Activated B cell treated with CpG ODN at 0.5 μM for 24 hours (primary cell): ENCODE results near the gene EXOG. TPM values are rescaled to one million over a fixed set of nuclear protein-coding genes. Genes with fewer than 3 reads are reported as not detected.

ENCODE experiments used
- ATAC-seq: fragments of 200-7000 bp; cut with Tn5 transposase; one replicate; pipeline ENCODE4 v1.10.0; 2021; ENCODE audit warnings: low read depth, mild to moderate bottlenecking, moderate library complexity
- CTCF ChIA-PET: fragments of 350-600 bp; sonication (Branson Sonifier 250); formaldehyde crosslinking; loops from one replicate; lab custom pipeline; 2021; ENCODE audit warnings: antibody characterized with exemption; lab: Charles Lee
- POLR2A ChIA-PET: fragments of 350-600 bp; sonication (Branson Sonifier 250); formaldehyde crosslinking; loops from one replicate; lab custom pipeline; 2021; ENCODE audit warnings: antibody characterized with exemption; lab: Charles Lee
- DNase-seq: peaks from one replicate; pipeline ENCODE4 v3.0.0; 2022
- H3K27ac Mint-ChIP-seq: one replicate; pipeline ENCODE4 v1.8.0; 2020; ENCODE audit warnings: mixed read lengths
- H3K27me3 Mint-ChIP-seq: one replicate; pipeline ENCODE4 v1.8.0; 2021; ENCODE audit warnings: mixed read lengths
- H3K36me3 Mint-ChIP-seq: one replicate; pipeline ENCODE4 v1.8.0; 2021; ENCODE audit warnings: low read depth, mixed read lengths
- H3K4me1 Mint-ChIP-seq: one replicate; pipeline ENCODE4 v1.8.0; 2021; ENCODE audit warnings: mixed read lengths
- H3K4me3 Mint-ChIP-seq: one replicate; pipeline ENCODE4 v1.8.0; 2020; ENCODE audit warnings: mild to moderate bottlenecking, mixed read lengths
- H3K9me3 Mint-ChIP-seq: one replicate; pipeline ENCODE4 v1.8.0; 2020; ENCODE audit warnings: mixed read lengths
- intact Hi-C: fragments of 100-400 bp; cut with micrococcal nuclease; formaldehyde crosslinking; loops from one replicate; pipeline ENCODE4 v1.15.1; 2024
- total RNA-seq: library from RNA; stranded (reverse); gene quantifications from 2 replicates; pipeline ENCODE4 v1.2.3, GENCODE V29; 2022
- TF ChIP-seq, protein P1 (sequence below): fragments of 200-600 bp; IDR thresholded peaks from one replicate; pipeline ENCODE4 v1.8.0; 2022; ENCODE audit warnings: antibody characterized with exemption, mild to moderate bottlenecking

Gene EXOG
- total RNA-seq, 1 donor from 2014 or later, result 32.3 TPM

DNA sequence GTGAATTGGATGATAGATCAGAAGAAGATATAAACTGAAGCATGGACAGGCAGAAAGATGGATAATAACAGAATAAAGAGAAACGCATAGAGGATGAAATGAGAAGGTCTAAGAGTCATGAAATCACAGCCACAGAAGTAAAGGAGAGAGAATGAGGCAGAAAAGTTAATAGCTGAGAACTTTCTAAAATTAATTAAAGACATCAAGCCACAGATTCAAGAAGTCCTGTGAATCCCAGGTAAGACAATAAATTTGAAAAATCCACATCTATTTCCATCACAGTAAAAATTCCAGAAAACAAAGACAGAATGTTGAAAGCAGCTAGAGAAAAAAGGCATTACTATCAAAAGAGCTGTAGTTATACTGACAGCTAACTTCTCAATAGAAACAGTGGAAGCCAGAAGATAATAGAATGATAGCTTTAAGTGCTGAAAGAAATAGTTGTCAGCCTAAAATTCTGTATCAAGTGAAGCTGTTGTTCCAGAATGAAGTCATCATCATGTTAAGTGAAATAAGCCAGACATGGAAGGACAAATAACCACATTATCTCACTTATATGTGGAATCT lies 30.5 kb upstream of the EXOG start:
- DNase-seq, result no peak
- TF ChIP-seq, protein P1, sequence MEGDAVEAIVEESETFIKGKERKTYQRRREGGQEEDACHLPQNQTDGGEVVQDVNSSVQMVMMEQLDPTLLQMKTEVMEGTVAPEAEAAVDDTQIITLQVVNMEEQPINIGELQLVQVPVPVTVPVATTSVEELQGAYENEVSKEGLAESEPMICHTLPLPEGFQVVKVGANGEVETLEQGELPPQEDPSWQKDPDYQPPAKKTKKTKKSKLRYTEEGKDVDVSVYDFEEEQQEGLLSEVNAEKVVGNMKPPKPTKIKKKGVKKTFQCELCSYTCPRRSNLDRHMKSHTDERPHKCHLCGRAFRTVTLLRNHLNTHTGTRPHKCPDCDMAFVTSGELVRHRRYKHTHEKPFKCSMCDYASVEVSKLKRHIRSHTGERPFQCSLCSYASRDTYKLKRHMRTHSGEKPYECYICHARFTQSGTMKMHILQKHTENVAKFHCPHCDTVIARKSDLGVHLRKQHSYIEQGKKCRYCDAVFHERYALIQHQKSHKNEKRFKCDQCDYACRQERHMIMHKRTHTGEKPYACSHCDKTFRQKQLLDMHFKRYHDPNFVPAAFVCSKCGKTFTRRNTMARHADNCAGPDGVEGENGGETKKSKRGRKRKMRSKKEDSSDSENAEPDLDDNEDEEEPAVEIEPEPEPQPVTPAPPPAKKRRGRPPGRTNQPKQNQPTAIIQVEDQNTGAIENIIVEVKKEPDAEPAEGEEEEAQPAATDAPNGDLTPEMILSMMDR, result no peak
- ChIA-PET CTCF (no interaction called here), POLR2A (no interaction called here)
- Mint-ChIP-seq H3K27me3 (no peaks in the 10 kb centered on the region), H3K36me3 (peaks cover 3% of the 10 kb centered on the region), H3K4me3 (no peak overlapping the region), H3K27ac (no peak overlapping the region), H3K9me3 (peaks cover 19% of the 10 kb centered on the region), H3K4me1 (no peaks in the 10 kb centered on the region)
- intact Hi-C loops, result no loop called here
- ATAC-seq, result no peak

DNA sequence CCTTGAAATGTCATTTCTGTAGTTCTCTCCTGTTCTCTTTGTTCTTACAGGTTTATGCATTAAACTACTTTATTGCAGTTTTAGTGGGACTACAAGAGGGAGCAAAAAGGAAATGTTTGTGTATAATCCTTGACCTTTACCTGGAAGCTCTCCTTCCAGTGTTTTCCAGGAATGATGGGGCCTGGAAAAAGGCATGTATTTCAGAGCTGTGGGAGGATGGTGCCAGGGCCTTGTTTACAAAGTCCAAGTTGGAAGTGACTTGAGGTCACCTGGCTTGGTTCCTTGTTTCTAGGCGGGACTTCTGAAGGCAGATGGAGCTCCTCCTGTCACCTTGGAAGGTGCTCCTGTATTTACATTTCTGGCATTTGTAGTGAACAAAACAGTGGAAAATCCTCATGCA lies 27.4 kb upstream of the EXOG start:
- Mint-ChIP-seq H3K4me1 (no peaks in the 10 kb centered on the region), H3K27ac (no peak overlapping the region), H3K36me3 (peaks cover 3% of the 10 kb centered on the region), H3K4me3 (no peak overlapping the region), H3K27me3 (no peaks in the 10 kb centered on the region), H3K9me3 (peaks cover 19% of the 10 kb centered on the region)
- ChIA-PET CTCF (no interaction called here), POLR2A (no interaction called here)
- ATAC-seq, result no peak
- no peak for DNase-seq
- intact Hi-C loops, result no loop called here
- TF ChIP-seq, protein P1, result no peak

- no peak for DNase-seq
- H3K4me1 Mint-ChIP-seq, result no peaks in the 10 kb centered on the region
- H3K9me3 Mint-ChIP-seq, result peaks cover 19% of the 10 kb centered on the region
- ChIA-PET POLR2A (no interaction called here), CTCF (no interaction called here)
- no peak overlapping the region for H3K4me3 Mint-ChIP-seq
- no peak for ATAC-seq
- H3K27ac Mint-ChIP-seq, result no peak overlapping the region
- no peaks in the 10 kb centered on the region for H3K27me3 Mint-ChIP-seq
- intact Hi-C loops, result no loop called here
- H3K36me3 Mint-ChIP-seq, result peaks cover 3% of the 10 kb centered on the region
- TF ChIP-seq, protein P1, result no peak
These were observed 26.3 kb upstream of the EXOG start for GRCh38 chr3:38469852-38470251.

DNA sequence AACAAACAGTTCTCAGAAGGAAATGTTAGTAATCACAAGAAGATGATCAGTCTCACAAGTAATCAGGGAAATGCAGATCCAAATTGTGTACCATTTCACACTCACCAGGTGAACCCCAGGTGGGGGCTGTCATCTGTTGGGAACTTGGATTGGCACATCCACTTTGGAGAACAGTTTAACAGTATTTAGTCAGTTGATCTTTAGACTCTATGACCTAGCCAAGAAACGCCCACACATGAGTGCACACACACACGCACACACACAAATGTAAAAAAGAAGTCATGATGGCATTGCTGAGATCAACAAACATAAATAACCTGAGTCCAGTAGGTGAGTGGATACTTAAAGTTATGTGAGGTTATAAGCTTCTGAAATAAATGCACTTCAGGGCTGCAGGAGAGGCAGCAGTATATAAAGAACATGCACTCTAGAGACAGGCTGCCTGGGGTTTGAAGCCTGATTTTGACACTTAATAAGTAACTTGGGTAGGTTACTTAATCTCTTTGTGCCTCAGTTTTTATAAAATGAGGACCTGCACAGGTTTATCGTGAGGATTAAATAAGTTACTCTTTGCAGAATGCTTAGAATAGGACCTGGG lies 24.8 kb upstream of the EXOG start:
- TF ChIP-seq, protein P1, result no peak
- H3K4me3 Mint-ChIP-seq, result no peak overlapping the region
- peaks cover 3% of the 10 kb centered on the region for H3K36me3 Mint-ChIP-seq
- no peak overlapping the region for H3K27ac Mint-ChIP-seq
- ATAC-seq (no peak), DNase-seq (no peak)
- intact Hi-C loops, result no loop called here
- H3K27me3 Mint-ChIP-seq, result no peaks in the 10 kb centered on the region
- CTCF ChIA-PET, result no interaction called here
- no peaks in the 10 kb centered on the region for H3K4me1 Mint-ChIP-seq
- POLR2A ChIA-PET, result no interaction called here
- H3K9me3 Mint-ChIP-seq, result peaks cover 14% of the 10 kb centered on the region

- DNase-seq (no peak), ATAC-seq (no peak)
- Mint-ChIP-seq H3K36me3 (peaks cover 3% of the 10 kb centered on the region), H3K27ac (no peak overlapping the region), H3K4me3 (no peak overlapping the region), H3K4me1 (no peaks in the 10 kb centered on the region), H3K9me3 (peaks cover 14% of the 10 kb centered on the region), H3K27me3 (no peaks in the 10 kb centered on the region)
- TF ChIP-seq, protein P1, result no peak
- intact Hi-C loops, result no loop called here
- ChIA-PET POLR2A (no interaction called here), CTCF (interaction anchor here (0.6 kb wide), 1 partner anchor 11 kb away, joined by 3 read pairs; no protein-coding TSS in a partner anchor)
These were observed 23.8 kb upstream of the EXOG start for GRCh38 chr3:38472342-38472741.
